CD14-positive monocyte (primary cell): ENCODE results near the gene ACTL7A. TPM values are rescaled to one million over a fixed set of nuclear protein-coding genes. Genes with fewer than 3 reads are reported as not detected.

ENCODE experiments used
- DNase-seq, 3 donors: peaks; one replicate each; pipeline ENCODE4 v3.0.0-alpha.2; 2011 to 2022
- H2AFZ ChIP-seq: 2 replicates; pipeline ENCODE4 v1.6.0; 2012; ENCODE audit warnings: mild to moderate bottlenecking, low read depth, low read length, inconsistent platforms; ENCODE audit not compliant: insufficient read depth, poor library complexity, severe bottlenecking
- H3K27ac ChIP-seq, 2 donors: 1 replicate in 1 of 2; 2 replicates in 1 of 2; pipeline ENCODE4 v1.5.1; 2012 to 2013; ENCODE audit warnings: low read length in 2 of 2, control low read depth in 1 of 2, inconsistent platforms in 1 of 2, low read depth in 1 of 2, mild to moderate bottlenecking in 1 of 2
- H3K27me3 ChIP-seq, 2 donors: one replicate each; pipeline versions ENCODE4 v1.6.0 to v1.6.1; 2011 to 2013; ENCODE audit warnings: low read length in 2 of 2; ENCODE audit not compliant: control insufficient read depth in 2 of 2, insufficient read depth in 2 of 2
- H3K36me3 ChIP-seq, 2 donors: replicated peaks in 1 of 2; 1 replicate in 1 of 2; 2 replicates in 1 of 2; pipeline versions ENCODE4 v1.5.1 to v1.6.1; 2012 to 2013; ENCODE audit warnings: low read length in 2 of 2, control low read depth in 1 of 2, inconsistent platforms in 1 of 2, mild to moderate bottlenecking in 1 of 2; ENCODE audit not compliant: insufficient read depth in 2 of 2, control insufficient read depth in 1 of 2
- H3K4me1 ChIP-seq, 2 donors: 1 replicate in 1 of 2; 2 replicates in 1 of 2; pipeline versions ENCODE4 v1.5.1 to v1.6.1; 2012 to 2013; ENCODE audit warnings: low read length in 2 of 2, control low read depth in 1 of 2, inconsistent platforms in 1 of 2, mild to moderate bottlenecking in 1 of 2, moderate library complexity in 1 of 2; ENCODE audit not compliant: insufficient read depth in 2 of 2, control insufficient read depth in 1 of 2
- H3K4me2 ChIP-seq: replicated peaks from 2 replicates; pipeline ENCODE3; 2012; ENCODE audit warnings: low read length, moderate library complexity, mild to moderate bottlenecking; ENCODE audit not compliant: poor library complexity, severe bottlenecking; ENCODE audit errors: extremely low read depth
- H3K4me3 ChIP-seq, 3 experiments: fragments of 200-600 bp in 1 of 3; sonication (generic) in 1 of 3; replicated peaks in 1 of 3; 1 replicate in 2 of 3; 2 replicates in 1 of 3; pipeline ENCODE4 v1.5.1; 2011 to 2013; ENCODE audit warnings: low read length in 3 of 3, mild to moderate bottlenecking in 3 of 3, control low read depth in 2 of 3, low read depth in 2 of 3, inconsistent platforms in 1 of 3, moderate library complexity in 1 of 3
- H3K79me2 ChIP-seq: 2 replicates; pipeline ENCODE4 v1.6.0; 2012; ENCODE audit warnings: mild to moderate bottlenecking, control low read depth, inconsistent platforms, low read length, moderate library complexity; ENCODE audit not compliant: insufficient read depth
- H3K9ac ChIP-seq: 2 replicates; pipeline ENCODE4 v1.6.0; 2017; ENCODE audit warnings: low read length, mild to moderate bottlenecking; ENCODE audit not compliant: insufficient read depth, poor library complexity, severe bottlenecking
- H3K9me3 ChIP-seq, 2 donors: replicated peaks in 1 of 2; 1 replicate in 1 of 2; 2 replicates in 1 of 2; pipeline versions ENCODE4 v1.5.1 to v1.6.1; 2012 to 2013; ENCODE audit warnings: low read length in 2 of 2, control low read depth in 1 of 2; ENCODE audit not compliant: control insufficient read depth in 1 of 2, insufficient read depth in 1 of 2
- H4K20me1 ChIP-seq: 2 replicates; pipeline ENCODE4 v1.6.0; 2012; ENCODE audit warnings: mild to moderate bottlenecking, low read length, control low read depth, moderate library complexity; ENCODE audit not compliant: insufficient read depth
- H3K27ac Mint-ChIP-seq, 7 donors: one replicate each; pipeline ENCODE4 v1.8.0; 2020; ENCODE audit warnings: mild to moderate bottlenecking in 7 of 7, mixed read lengths in 7 of 7, moderate library complexity in 6 of 7, inconsistent platforms in 2 of 7
- H3K27me3 Mint-ChIP-seq, 3 donors: one replicate each; pipeline ENCODE4 v1.8.0; 2021 to 2022; ENCODE audit warnings: low read depth in 3 of 3, mild to moderate bottlenecking in 3 of 3, mixed read lengths in 3 of 3, moderate library complexity in 3 of 3, inconsistent platforms in 1 of 3
- H3K36me3 Mint-ChIP-seq, 2 donors: one replicate each; pipeline ENCODE4 v1.8.0; 2020; ENCODE audit warnings: mixed read lengths in 2 of 2, inconsistent platforms in 1 of 2, mild to moderate bottlenecking in 1 of 2
- H3K4me1 Mint-ChIP-seq: one replicate; pipeline ENCODE4 v1.8.0; 2020; ENCODE audit warnings: mild to moderate bottlenecking, mixed read lengths
- H3K4me3 Mint-ChIP-seq, 2 donors: one replicate each; pipeline ENCODE4 v1.8.0; 2020; ENCODE audit warnings: mild to moderate bottlenecking in 2 of 2, mixed read lengths in 2 of 2, moderate library complexity in 1 of 2
- H3K9me3 Mint-ChIP-seq, 7 donors: one replicate each; pipeline ENCODE4 v1.8.0; 2020 to 2022; ENCODE audit warnings: mixed read lengths in 7 of 7, mild to moderate bottlenecking in 6 of 7, moderate library complexity in 6 of 7, inconsistent platforms in 2 of 7
- CTCF ChIP-seq: fragments of 200-600 bp; IDR thresholded peaks from one replicate; pipeline ENCODE4 v1.8.0; 2022; ENCODE audit warnings: antibody characterized with exemption, mild to moderate bottlenecking
- WGBS: methylation state at CpG from one replicate; pipeline ENCODE4 v1.1.5; 2013; ENCODE audit warnings: missing lambda C conversion rate; ENCODE audit not compliant: insufficient coverage; 5-methylcytosine and 5-hydroxymethylcytosine counted together
- intact Hi-C, 2 donors: fragments of 100-400 bp; cut with micrococcal nuclease; formaldehyde crosslinking; loops; one replicate each; pipeline versions ENCODE4 v1.15.0 to v1.15.1; 2023
- polyA plus RNA-seq, 3 donors: library from polyadenylated mRNA; depleted of rRNA in 1 of 3; unstranded in 2 of 3; stranded (reverse) in 1 of 3; fragments of 300-500 nt in 2 of 3; fragments of >200 nt in 1 of 3; fragmentation: Illumina TruSeq in 2 of 3; gene quantifications; 1 replicate in 2 of 3; 2 replicates in 1 of 3; pipeline ENCODE4 v1.2.3, GENCODE V29; 2012 to 2021

The ACTL7A gene
- polyA plus RNA-seq, 3 donors = not detected

GRCh38 chr9:108876425-108876824 lies 14.4 kb downstream of the ACTL7A start:
- Mint-ChIP-seq H3K4me1 (no peaks in the 10 kb centered on the region), H3K36me3 (peaks cover 79 to 90% of the 10 kb centered on the region in 2 donors), H3K9me3 (peaks cover 0 to 13% (median 5%) of the 10 kb centered on the region in 7 donors), H3K4me3 (no peak overlapping the region), H3K27me3 (no peaks in the 10 kb centered on the region), H3K27ac (no peak overlapping the region)
- Histone ChIP-seq H3K4me3 (no peak overlapping the region), H3K9ac (no peak overlapping the region), H3K27ac (no peak overlapping the region), H3K9me3 (peaks cover 1 to 7% of the 10 kb centered on the region in 2 donors), H3K27me3 (no peaks in the 10 kb centered on the region), H3K36me3 (peaks cover 63 to 100% of the 10 kb centered on the region in 2 donors), H3K79me2 (no peaks in the 10 kb centered on the region), H3K4me2 (no peak overlapping the region), H3K4me1 (no peaks in the 10 kb centered on the region), H2AFZ (no peak overlapping the region), H4K20me1 (no peaks in the 10 kb centered on the region)
- no peak for DNase-seq
- intact Hi-C loops = no loop called here
- no peak for TF ChIP-seq CTCF
- WGBS = no CpG with 5 or more reads among the region's 5 CpGs

GRCh38 chr9:108877524-108877923 lies 15.5 kb downstream of the ACTL7A start:
- H3K36me3 Mint-ChIP-seq = peaks cover 77 to 82% of the 10 kb centered on the region in 2 donors
- Histone ChIP-seq H3K9ac (no peak overlapping the region), H3K27me3 (no peaks in the 10 kb centered on the region), H3K9me3 (no peaks in the 10 kb centered on the region), H2AFZ (no peak overlapping the region), H3K36me3 (peaks cover 55 to 100% of the 10 kb centered on the region in 2 donors), H4K20me1 (no peaks in the 10 kb centered on the region), H3K4me3 (no peak overlapping the region), H3K79me2 (no peaks in the 10 kb centered on the region), H3K27ac (no peak overlapping the region), H3K4me1 (no peaks in the 10 kb centered on the region), H3K4me2 (no peak overlapping the region)
- no peak overlapping the region for H3K27ac Mint-ChIP-seq
- H3K4me1 Mint-ChIP-seq = no peaks in the 10 kb centered on the region
- peaks cover 0 to 3% (median 0%) of the 10 kb centered on the region in 7 donors for H3K9me3 Mint-ChIP-seq
- no peak overlapping the region for H3K4me3 Mint-ChIP-seq
- no peak for TF ChIP-seq CTCF
- 100% methylated on average over 1 of the region's 2 CpGs for WGBS
- no peaks in the 10 kb centered on the region for H3K27me3 Mint-ChIP-seq
- no peak for DNase-seq
- intact Hi-C loops = no loop called here
